CD14-positive monocyte (primary cell): ENCODE results near the gene ZNF146. TPM values are rescaled to one million over a fixed set of nuclear protein-coding genes. Genes with fewer than 3 reads are reported as not detected.

Experiments
- DNase-seq, 3 donors: peaks; one replicate each; pipeline ENCODE4 v3.0.0-alpha.2; 2011 to 2022
- H2AFZ ChIP-seq: 2 replicates; pipeline ENCODE4 v1.6.0; 2012; ENCODE audit warnings: mild to moderate bottlenecking, low read depth, low read length, inconsistent platforms; ENCODE audit not compliant: insufficient read depth, poor library complexity, severe bottlenecking
- H3K27ac ChIP-seq, 2 donors: 1 replicate in 1 of 2; 2 replicates in 1 of 2; pipeline ENCODE4 v1.5.1; 2012 to 2013; ENCODE audit warnings: low read length in 2 of 2, control low read depth in 1 of 2, inconsistent platforms in 1 of 2, low read depth in 1 of 2, mild to moderate bottlenecking in 1 of 2
- H3K27me3 ChIP-seq, 2 donors: one replicate each; pipeline versions ENCODE4 v1.6.0 to v1.6.1; 2011 to 2013; ENCODE audit warnings: low read length in 2 of 2; ENCODE audit not compliant: control insufficient read depth in 2 of 2, insufficient read depth in 2 of 2
- H3K36me3 ChIP-seq, 2 donors: replicated peaks in 1 of 2; 1 replicate in 1 of 2; 2 replicates in 1 of 2; pipeline versions ENCODE4 v1.5.1 to v1.6.1; 2012 to 2013; ENCODE audit warnings: low read length in 2 of 2, control low read depth in 1 of 2, inconsistent platforms in 1 of 2, mild to moderate bottlenecking in 1 of 2; ENCODE audit not compliant: insufficient read depth in 2 of 2, control insufficient read depth in 1 of 2
- H3K4me1 ChIP-seq, 2 donors: 1 replicate in 1 of 2; 2 replicates in 1 of 2; pipeline versions ENCODE4 v1.5.1 to v1.6.1; 2012 to 2013; ENCODE audit warnings: low read length in 2 of 2, control low read depth in 1 of 2, inconsistent platforms in 1 of 2, mild to moderate bottlenecking in 1 of 2, moderate library complexity in 1 of 2; ENCODE audit not compliant: insufficient read depth in 2 of 2, control insufficient read depth in 1 of 2
- H3K4me2 ChIP-seq: replicated peaks from 2 replicates; pipeline ENCODE3; 2012; ENCODE audit warnings: low read length, moderate library complexity, mild to moderate bottlenecking; ENCODE audit not compliant: poor library complexity, severe bottlenecking; ENCODE audit errors: extremely low read depth
- H3K4me3 ChIP-seq, 3 experiments: fragments of 200-600 bp in 1 of 3; sonication (generic) in 1 of 3; replicated peaks in 1 of 3; 1 replicate in 2 of 3; 2 replicates in 1 of 3; pipeline ENCODE4 v1.5.1; 2011 to 2013; ENCODE audit warnings: low read length in 3 of 3, mild to moderate bottlenecking in 3 of 3, control low read depth in 2 of 3, low read depth in 2 of 3, inconsistent platforms in 1 of 3, moderate library complexity in 1 of 3
- H3K79me2 ChIP-seq: 2 replicates; pipeline ENCODE4 v1.6.0; 2012; ENCODE audit warnings: mild to moderate bottlenecking, control low read depth, inconsistent platforms, low read length, moderate library complexity; ENCODE audit not compliant: insufficient read depth
- H3K9ac ChIP-seq: 2 replicates; pipeline ENCODE4 v1.6.0; 2017; ENCODE audit warnings: low read length, mild to moderate bottlenecking; ENCODE audit not compliant: insufficient read depth, poor library complexity, severe bottlenecking
- H3K9me3 ChIP-seq, 2 donors: replicated peaks in 1 of 2; 1 replicate in 1 of 2; 2 replicates in 1 of 2; pipeline versions ENCODE4 v1.5.1 to v1.6.1; 2012 to 2013; ENCODE audit warnings: low read length in 2 of 2, control low read depth in 1 of 2; ENCODE audit not compliant: control insufficient read depth in 1 of 2, insufficient read depth in 1 of 2
- H4K20me1 ChIP-seq: 2 replicates; pipeline ENCODE4 v1.6.0; 2012; ENCODE audit warnings: mild to moderate bottlenecking, low read length, control low read depth, moderate library complexity; ENCODE audit not compliant: insufficient read depth
- H3K27ac Mint-ChIP-seq, 7 donors: one replicate each; pipeline ENCODE4 v1.8.0; 2020; ENCODE audit warnings: mild to moderate bottlenecking in 7 of 7, mixed read lengths in 7 of 7, moderate library complexity in 6 of 7, inconsistent platforms in 2 of 7
- H3K27me3 Mint-ChIP-seq, 3 donors: one replicate each; pipeline ENCODE4 v1.8.0; 2021 to 2022; ENCODE audit warnings: low read depth in 3 of 3, mild to moderate bottlenecking in 3 of 3, mixed read lengths in 3 of 3, moderate library complexity in 3 of 3, inconsistent platforms in 1 of 3
- H3K36me3 Mint-ChIP-seq, 2 donors: one replicate each; pipeline ENCODE4 v1.8.0; 2020; ENCODE audit warnings: mixed read lengths in 2 of 2, inconsistent platforms in 1 of 2, mild to moderate bottlenecking in 1 of 2
- H3K4me1 Mint-ChIP-seq: one replicate; pipeline ENCODE4 v1.8.0; 2020; ENCODE audit warnings: mild to moderate bottlenecking, mixed read lengths
- H3K4me3 Mint-ChIP-seq, 2 donors: one replicate each; pipeline ENCODE4 v1.8.0; 2020; ENCODE audit warnings: mild to moderate bottlenecking in 2 of 2, mixed read lengths in 2 of 2, moderate library complexity in 1 of 2
- H3K9me3 Mint-ChIP-seq, 7 donors: one replicate each; pipeline ENCODE4 v1.8.0; 2020 to 2022; ENCODE audit warnings: mixed read lengths in 7 of 7, mild to moderate bottlenecking in 6 of 7, moderate library complexity in 6 of 7, inconsistent platforms in 2 of 7
- CTCF ChIP-seq: fragments of 200-600 bp; IDR thresholded peaks from one replicate; pipeline ENCODE4 v1.8.0; 2022; ENCODE audit warnings: antibody characterized with exemption, mild to moderate bottlenecking
- WGBS: methylation state at CpG from one replicate; pipeline ENCODE4 v1.1.5; 2013; ENCODE audit warnings: missing lambda C conversion rate; ENCODE audit not compliant: insufficient coverage; 5-methylcytosine and 5-hydroxymethylcytosine counted together
- intact Hi-C, 2 donors: fragments of 100-400 bp; cut with micrococcal nuclease; formaldehyde crosslinking; loops; one replicate each; pipeline versions ENCODE4 v1.15.0 to v1.15.1; 2023
- polyA plus RNA-seq, 3 donors: library from polyadenylated mRNA; depleted of rRNA in 1 of 3; unstranded in 2 of 3; stranded (reverse) in 1 of 3; fragments of 300-500 nt in 2 of 3; fragments of >200 nt in 1 of 3; fragmentation: Illumina TruSeq in 2 of 3; gene quantifications; 1 replicate in 2 of 3; 2 replicates in 1 of 3; pipeline ENCODE4 v1.2.3, GENCODE V29; 2012 to 2021

ZNF146 gene
- polyA plus RNA-seq, 3 donors: 12.2 to 26.5 (median 15.8) TPM

DNA sequence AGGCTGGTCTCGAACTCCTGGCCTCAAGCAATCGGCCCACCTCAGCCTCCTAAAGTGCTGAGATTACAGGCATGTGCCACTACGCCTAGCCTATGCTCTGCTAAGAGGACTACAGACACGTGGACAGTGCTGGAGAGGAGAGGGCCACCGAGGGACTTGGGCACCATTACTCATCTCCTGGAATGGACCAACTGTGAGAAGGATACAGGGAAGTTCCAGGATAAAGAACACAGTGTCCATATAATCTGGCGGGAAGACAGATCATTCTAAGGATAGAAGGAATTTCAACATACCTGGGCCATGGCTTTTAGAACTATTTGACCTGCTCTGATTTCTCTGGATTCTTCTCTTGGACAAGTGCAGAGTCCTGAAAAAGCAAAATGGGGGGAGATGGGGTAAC is 13.2 kb upstream of the ZNF146 start:
- no peak for TF ChIP-seq CTCF
- H3K9me3 Mint-ChIP-seq: peaks cover 0 to under 1% (median 0%) of the 10 kb centered on the region in 7 donors
- H2AFZ ChIP-seq: no peak overlapping the region

DNA sequence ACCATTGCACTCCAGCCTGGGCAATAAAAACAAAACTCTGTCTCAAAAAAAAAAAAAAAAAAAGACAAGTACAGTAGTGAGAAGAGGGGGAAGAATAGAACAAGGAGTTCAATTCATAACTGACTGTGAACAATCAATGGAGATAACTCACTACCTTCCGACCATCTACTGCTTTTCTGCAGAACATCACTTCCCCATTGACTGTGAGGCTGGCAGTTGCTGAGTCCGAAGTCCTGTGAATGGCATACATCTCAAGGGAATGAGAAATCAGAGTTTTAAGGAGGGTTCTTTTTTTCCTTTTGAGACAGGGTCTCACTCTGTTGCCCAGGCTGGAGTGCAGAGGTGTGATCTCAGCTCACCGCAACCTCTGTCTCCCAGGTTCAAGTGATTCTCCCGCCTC is 11.6 kb upstream of the ZNF146 start:
- no peak overlapping the region for H2AFZ ChIP-seq
- intact Hi-C loops: no loop called here
- H3K4me2 ChIP-seq: no peak overlapping the region
- H3K9me3 ChIP-seq: no peaks in the 10 kb centered on the region
- TF ChIP-seq CTCF: no peak
- Mint-ChIP-seq H3K4me1 (peaks cover 1% of the 10 kb centered on the region), H3K27me3 (peaks cover 0 to 2% (median 2%) of the 10 kb centered on the region in 3 donors), H3K27ac (no peak overlapping the region), H3K36me3 (peaks cover 32 to 46% of the 10 kb centered on the region in 2 donors), H3K4me3 (no peak overlapping the region), H3K9me3 (no peaks in the 10 kb centered on the region)
- H3K4me3 ChIP-seq: no peak overlapping the region
- no peak overlapping the region for H3K9ac ChIP-seq
- H3K36me3 ChIP-seq: peaks cover 2 to 14% of the 10 kb centered on the region in 2 donors
- no peaks in the 10 kb centered on the region for H4K20me1 ChIP-seq
- no peak for DNase-seq
- no peak overlapping the region for H3K27ac ChIP-seq
- no peaks in the 10 kb centered on the region for H3K79me2 ChIP-seq
- no peaks in the 10 kb centered on the region for H3K4me1 ChIP-seq
- 100% methylated on average over 1 of the region's 4 CpGs for WGBS
- H3K27me3 ChIP-seq: no peaks in the 10 kb centered on the region

More for the DNA sequence above, 13.2 kb upstream of the ZNF146 start:
- WGBS: 100% methylated on average over 6 of the region's 6 CpGs
- Mint-ChIP-seq H3K27ac (no peak overlapping the region), H3K4me1 (no peaks in the 10 kb centered on the region), H3K4me3 (no peak overlapping the region), H3K27me3 (peaks cover 0 to 2% (median 2%) of the 10 kb centered on the region in 3 donors), H3K36me3 (peaks cover 37 to 48% of the 10 kb centered on the region in 2 donors)
- no peak overlapping the region for H3K27ac ChIP-seq
- no peak overlapping the region for H3K4me3 ChIP-seq
- no peak overlapping the region for H3K9ac ChIP-seq
- H3K9me3 ChIP-seq: no peaks in the 10 kb centered on the region
- H4K20me1 ChIP-seq: no peaks in the 10 kb centered on the region
- no peak for DNase-seq
- H3K4me1 ChIP-seq: no peaks in the 10 kb centered on the region
- H3K27me3 ChIP-seq: no peaks in the 10 kb centered on the region
- no peaks in the 10 kb centered on the region for H3K79me2 ChIP-seq
- intact Hi-C loops: no loop called here
- no peak overlapping the region for H3K4me2 ChIP-seq
- H3K36me3 ChIP-seq: peaks cover 2 to 14% of the 10 kb centered on the region in 2 donors
